Panc1 (cell line): ENCODE data around the gene HSBP1.

Source experiments
- TF ChIP-seq, protein P1 (sequence below), 2 experiments: IDR thresholded peaks; 2 replicates each; pipeline ENCODE4 v1.6.1; 2011 to 2012; ENCODE audit warnings: low read depth in 2 of 2, control low read depth in 1 of 2, low read length in 1 of 2, mild to moderate bottlenecking in 1 of 2, moderate library complexity in 1 of 2; ENCODE audit not compliant: insufficient read depth in 1 of 2
- TF ChIP-seq, protein P2 (sequence below): fragments of 450-650 bp; IDR thresholded peaks from 2 replicates; pipeline ENCODE4 v1.5.1; 2017; ENCODE audit warnings: mild to moderate bottlenecking

- TF ChIP-seq, protein P1, sequence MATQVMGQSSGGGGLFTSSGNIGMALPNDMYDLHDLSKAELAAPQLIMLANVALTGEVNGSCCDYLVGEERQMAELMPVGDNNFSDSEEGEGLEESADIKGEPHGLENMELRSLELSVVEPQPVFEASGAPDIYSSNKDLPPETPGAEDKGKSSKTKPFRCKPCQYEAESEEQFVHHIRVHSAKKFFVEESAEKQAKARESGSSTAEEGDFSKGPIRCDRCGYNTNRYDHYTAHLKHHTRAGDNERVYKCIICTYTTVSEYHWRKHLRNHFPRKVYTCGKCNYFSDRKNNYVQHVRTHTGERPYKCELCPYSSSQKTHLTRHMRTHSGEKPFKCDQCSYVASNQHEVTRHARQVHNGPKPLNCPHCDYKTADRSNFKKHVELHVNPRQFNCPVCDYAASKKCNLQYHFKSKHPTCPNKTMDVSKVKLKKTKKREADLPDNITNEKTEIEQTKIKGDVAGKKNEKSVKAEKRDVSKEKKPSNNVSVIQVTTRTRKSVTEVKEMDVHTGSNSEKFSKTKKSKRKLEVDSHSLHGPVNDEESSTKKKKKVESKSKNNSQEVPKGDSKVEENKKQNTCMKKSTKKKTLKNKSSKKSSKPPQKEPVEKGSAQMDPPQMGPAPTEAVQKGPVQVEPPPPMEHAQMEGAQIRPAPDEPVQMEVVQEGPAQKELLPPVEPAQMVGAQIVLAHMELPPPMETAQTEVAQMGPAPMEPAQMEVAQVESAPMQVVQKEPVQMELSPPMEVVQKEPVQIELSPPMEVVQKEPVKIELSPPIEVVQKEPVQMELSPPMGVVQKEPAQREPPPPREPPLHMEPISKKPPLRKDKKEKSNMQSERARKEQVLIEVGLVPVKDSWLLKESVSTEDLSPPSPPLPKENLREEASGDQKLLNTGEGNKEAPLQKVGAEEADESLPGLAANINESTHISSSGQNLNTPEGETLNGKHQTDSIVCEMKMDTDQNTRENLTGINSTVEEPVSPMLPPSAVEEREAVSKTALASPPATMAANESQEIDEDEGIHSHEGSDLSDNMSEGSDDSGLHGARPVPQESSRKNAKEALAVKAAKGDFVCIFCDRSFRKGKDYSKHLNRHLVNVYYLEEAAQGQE (IDR thresholded peaks at IDR 0.05; ENCODE audit: insufficient read depth in 1 of 2, low read depth in 2 of 2, low read length in 1 of 2): no peak
- TF ChIP-seq, protein P2, sequence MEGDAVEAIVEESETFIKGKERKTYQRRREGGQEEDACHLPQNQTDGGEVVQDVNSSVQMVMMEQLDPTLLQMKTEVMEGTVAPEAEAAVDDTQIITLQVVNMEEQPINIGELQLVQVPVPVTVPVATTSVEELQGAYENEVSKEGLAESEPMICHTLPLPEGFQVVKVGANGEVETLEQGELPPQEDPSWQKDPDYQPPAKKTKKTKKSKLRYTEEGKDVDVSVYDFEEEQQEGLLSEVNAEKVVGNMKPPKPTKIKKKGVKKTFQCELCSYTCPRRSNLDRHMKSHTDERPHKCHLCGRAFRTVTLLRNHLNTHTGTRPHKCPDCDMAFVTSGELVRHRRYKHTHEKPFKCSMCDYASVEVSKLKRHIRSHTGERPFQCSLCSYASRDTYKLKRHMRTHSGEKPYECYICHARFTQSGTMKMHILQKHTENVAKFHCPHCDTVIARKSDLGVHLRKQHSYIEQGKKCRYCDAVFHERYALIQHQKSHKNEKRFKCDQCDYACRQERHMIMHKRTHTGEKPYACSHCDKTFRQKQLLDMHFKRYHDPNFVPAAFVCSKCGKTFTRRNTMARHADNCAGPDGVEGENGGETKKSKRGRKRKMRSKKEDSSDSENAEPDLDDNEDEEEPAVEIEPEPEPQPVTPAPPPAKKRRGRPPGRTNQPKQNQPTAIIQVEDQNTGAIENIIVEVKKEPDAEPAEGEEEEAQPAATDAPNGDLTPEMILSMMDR: no peak
These were observed 15.4 kb upstream of the HSBP1 start for GRCh38 chr16:83792391-83792790.
